Trophoblast cell (in vitro differentiated cells and primary cell): ENCODE results near the gene CACNA1C.
"Not testable (repeated sequence)": the region's sequence is repeated elsewhere in the genome, so short reads cannot be mapped to it uniquely, and the experiment has no call there.

Experiments
- DNase-seq, 2 donors: peaks; one replicate each; pipeline ENCODE4 v3.0.0-alpha.2; 2016
- H2AFZ ChIP-seq: 2 replicates; pipeline ENCODE4 v1.6.1; 2013; ENCODE audit warnings: low read length, moderate library complexity, mild to moderate bottlenecking; ENCODE audit not compliant: insufficient read depth, poor library complexity
- H2AK5ac ChIP-seq: 2 replicates; pipeline ENCODE4 v1.6.1; 2013; ENCODE audit warnings: mild to moderate bottlenecking, low read length
- H2BK120ac ChIP-seq: 2 replicates; pipeline ENCODE4 v1.6.1; 2013; ENCODE audit warnings: low read length, mild to moderate bottlenecking, moderate library complexity; ENCODE audit not compliant: insufficient read depth, poor library complexity
- H2BK12ac ChIP-seq: 2 replicates; pipeline ENCODE4 v1.6.1; 2013; ENCODE audit warnings: mild to moderate bottlenecking, low read length, moderate library complexity
- H2BK5ac ChIP-seq: 2 replicates; pipeline ENCODE4 v1.6.1; 2013; ENCODE audit warnings: low read length, low read depth, moderate library complexity, mild to moderate bottlenecking; ENCODE audit not compliant: poor library complexity
- H3K14ac ChIP-seq: 2 replicates; pipeline ENCODE4 v1.6.1; 2013; ENCODE audit warnings: mild to moderate bottlenecking, low read length
- H3K18ac ChIP-seq: 2 replicates; pipeline ENCODE4 v1.6.1; 2013; ENCODE audit warnings: mild to moderate bottlenecking, low read length
- H3K23ac ChIP-seq: 2 replicates; pipeline ENCODE4 v1.6.1; 2013; ENCODE audit warnings: low read length
- H3K27ac ChIP-seq: 2 replicates; pipeline ENCODE4 v1.5.1; 2013; ENCODE audit warnings: low read depth, mild to moderate bottlenecking, inconsistent platforms, low read length, moderate library complexity
- H3K27me3 ChIP-seq: 2 replicates; pipeline ENCODE4 v1.6.1; 2013; ENCODE audit warnings: inconsistent platforms, mild to moderate bottlenecking, low read length, moderate library complexity; ENCODE audit not compliant: insufficient read depth
- H3K36me3 ChIP-seq, 2 experiments: 1 replicate in 1 of 2; 2 replicates in 1 of 2; pipeline ENCODE4 v1.6.1; 2013; ENCODE audit warnings: low read length in 2 of 2, mild to moderate bottlenecking in 2 of 2, moderate library complexity in 1 of 2; ENCODE audit not compliant: insufficient read depth in 2 of 2, control insufficient read depth in 1 of 2
- H3K4ac ChIP-seq: 2 replicates; pipeline ENCODE4 v1.6.1; 2013; ENCODE audit warnings: low read depth, mild to moderate bottlenecking, low read length, moderate library complexity
- H3K4me1 ChIP-seq, 2 experiments: 1 replicate in 1 of 2; 2 replicates in 1 of 2; pipeline ENCODE4 v1.6.1; 2013; ENCODE audit warnings: low read length in 2 of 2, mild to moderate bottlenecking in 2 of 2, moderate library complexity in 1 of 2; ENCODE audit not compliant: insufficient read depth in 2 of 2, control insufficient read depth in 1 of 2
- H3K4me2 ChIP-seq: 2 replicates; pipeline ENCODE4 v1.6.1; 2013; ENCODE audit warnings: inconsistent platforms, mild to moderate bottlenecking, low read length, moderate library complexity
- H3K4me3 ChIP-seq: 2 replicates; pipeline ENCODE4 v1.5.1; 2013; ENCODE audit warnings: mild to moderate bottlenecking, low read depth, low read length, inconsistent platforms
- H3K79me1 ChIP-seq: one replicate; pipeline ENCODE4 v1.6.1; 2013; ENCODE audit warnings: low read length
- H3K79me2 ChIP-seq: 2 replicates; pipeline ENCODE4 v1.6.1; 2013; ENCODE audit warnings: low read length, mild to moderate bottlenecking; ENCODE audit not compliant: control insufficient read depth, insufficient read depth, poor library complexity
- H3K9ac ChIP-seq: 2 replicates; pipeline ENCODE4 v1.6.1; 2013; ENCODE audit warnings: mild to moderate bottlenecking, low read length
- H3K9me3 ChIP-seq: 2 replicates; pipeline ENCODE4 v1.6.1; 2013; ENCODE audit warnings: low read depth, mild to moderate bottlenecking, control low read depth, inconsistent platforms, low read length; ENCODE audit not compliant: insufficient read depth
- H4K12ac ChIP-seq: 2 replicates; pipeline ENCODE4 v1.6.1; 2013; ENCODE audit warnings: low read depth, mild to moderate bottlenecking, low read length, moderate library complexity
- H4K8ac ChIP-seq: 2 replicates; pipeline ENCODE4 v1.6.1; 2013; ENCODE audit warnings: low read depth, mild to moderate bottlenecking, low read length, moderate library complexity
- H4K91ac ChIP-seq: one replicate; pipeline ENCODE4 v1.6.1; 2013; ENCODE audit warnings: low read depth, mild to moderate bottlenecking, low read length, moderate library complexity
- WGBS: extraction: QIAGEN DNeasy Blood & Tissue Kit; methylation state at CpG from one replicate; pipeline ENCODE4 v1.1.7; 2013; ENCODE audit warnings: missing lambda C conversion rate; ENCODE audit not compliant: insufficient read length, insufficient coverage; ENCODE audit errors: extremely low coverage; 5-methylcytosine and 5-hydroxymethylcytosine counted together

CACNA1C gene

DNA sequence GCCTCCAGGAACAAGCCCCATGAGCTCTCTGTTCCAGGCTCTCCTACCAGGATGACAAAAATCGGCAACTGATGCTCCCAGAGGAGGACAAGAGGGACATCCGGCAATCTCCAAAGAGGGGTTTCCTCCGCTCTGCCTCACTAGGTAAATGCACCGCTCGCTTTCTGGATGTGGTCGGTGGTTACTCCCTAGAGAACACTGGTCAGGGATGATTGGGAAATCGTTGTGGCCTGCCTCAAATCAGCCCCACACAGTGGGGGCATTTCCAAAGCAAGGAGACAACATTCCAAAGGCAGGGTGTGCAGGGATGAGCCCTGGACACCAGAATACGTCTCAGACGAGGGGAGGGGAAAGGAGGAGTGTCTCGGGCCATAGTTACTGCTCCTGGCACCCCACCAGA is 689.2 kb downstream of the CACNA1C start:
- not testable (repeated sequence) for H4K12ac ChIP-seq, H3K4me1 ChIP-seq, H3K4me3 ChIP-seq, H3K79me1 ChIP-seq, H2AK5ac ChIP-seq, H3K9ac ChIP-seq, H2AFZ ChIP-seq, H4K8ac ChIP-seq, DNase-seq, H4K91ac ChIP-seq, H3K27me3 ChIP-seq, H3K36me3 ChIP-seq, H3K79me2 ChIP-seq, H3K18ac ChIP-seq, H3K4me2 ChIP-seq, H3K4ac ChIP-seq, H2BK5ac ChIP-seq, H3K23ac ChIP-seq, H3K27ac ChIP-seq, H2BK12ac ChIP-seq, H3K9me3 ChIP-seq, H2BK120ac ChIP-seq, H3K14ac ChIP-seq
- WGBS: no CpG with 5 or more reads among the region's 10 CpGs

DNA sequence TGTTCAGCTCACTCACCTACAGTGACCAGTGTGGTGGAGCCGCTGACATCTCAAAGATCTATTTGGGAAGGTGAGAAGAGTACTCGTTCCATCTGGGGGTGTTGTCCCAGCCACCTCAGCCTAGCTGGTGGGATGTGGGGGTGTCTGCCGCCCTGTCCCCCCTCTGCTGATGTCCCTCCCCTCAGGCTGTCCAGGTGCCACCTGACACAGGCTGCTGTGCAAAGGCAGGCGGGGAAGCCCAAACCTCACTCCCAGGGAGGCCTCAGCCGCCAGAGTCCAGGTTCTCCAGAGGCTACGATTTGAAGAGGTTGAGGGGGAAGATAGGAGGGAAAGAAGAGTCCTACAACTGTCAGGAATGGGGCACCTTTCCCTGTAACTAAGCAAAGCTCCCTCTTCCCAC is 690.7 kb downstream of the CACNA1C start:
- DNase-seq: no peak
- Histone ChIP-seq H3K18ac (no peak overlapping the region), H3K4me3 (no peak overlapping the region), H3K9ac (no peak overlapping the region), H3K4me1 (no peaks in the 10 kb centered on the region), H3K14ac (no peak overlapping the region), H4K12ac (no peak overlapping the region), H3K27ac (no peak overlapping the region), H3K36me3 (no peaks in the 10 kb centered on the region), H2BK12ac (no peak overlapping the region), H3K27me3 (no peaks in the 10 kb centered on the region), H2BK5ac (no peak overlapping the region), H4K8ac (no peak overlapping the region), H2AK5ac (no peak overlapping the region), H2AFZ (no peak overlapping the region), H2BK120ac (no peak overlapping the region), H3K4me2 (no peak overlapping the region), H3K23ac (no peak overlapping the region), H3K79me2 (no peaks in the 10 kb centered on the region), H3K4ac (no peak overlapping the region), H4K91ac (no peak overlapping the region), H3K79me1 (no peaks in the 10 kb centered on the region), H3K9me3 (peaks cover 6% of the 10 kb centered on the region)
- WGBS: no CpG with 5 or more reads among the region's 6 CpGs

DNA sequence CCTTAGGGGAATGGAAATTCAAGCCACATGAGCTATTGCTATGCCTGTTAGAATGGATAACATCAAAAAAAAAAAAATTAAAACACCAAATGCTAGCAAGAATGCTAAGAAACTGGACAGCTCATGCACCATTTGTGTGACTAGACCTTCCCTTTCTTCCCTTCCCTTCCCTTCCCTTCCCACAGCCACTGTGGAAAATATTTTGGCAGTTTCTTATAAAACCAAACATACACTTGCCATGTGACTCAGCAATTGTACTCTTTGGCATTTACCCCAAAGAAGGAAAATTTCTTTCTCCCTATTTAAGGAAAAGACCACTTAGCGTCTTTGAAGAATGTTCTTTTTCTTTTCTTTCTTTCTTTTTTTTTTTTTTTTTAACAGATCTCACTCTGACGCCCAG is 692.9 kb downstream of the CACNA1C start:
- no CpG with 5 or more reads among the region's 2 CpGs for WGBS

More for the DNA sequence above, 692.9 kb downstream of the CACNA1C start:
- no peaks in the 10 kb centered on the region for H3K79me2 ChIP-seq
- H3K4me3 ChIP-seq: no peak overlapping the region
- no peak for DNase-seq
- H3K79me1 ChIP-seq: no peaks in the 10 kb centered on the region
- H2BK5ac ChIP-seq: no peak overlapping the region
- no peak overlapping the region for H2AK5ac ChIP-seq
- H3K14ac ChIP-seq: no peak overlapping the region
- no peak overlapping the region for H2BK12ac ChIP-seq
- no peaks in the 10 kb centered on the region for H3K27me3 ChIP-seq
- H3K9me3 ChIP-seq: no peaks in the 10 kb centered on the region
- no peak overlapping the region for H4K8ac ChIP-seq
- no peak overlapping the region for H4K91ac ChIP-seq
- no peak overlapping the region for H3K4ac ChIP-seq
- no peak overlapping the region for H3K23ac ChIP-seq
- no peak overlapping the region for H3K27ac ChIP-seq
- no peak overlapping the region for H2AFZ ChIP-seq
- no peak overlapping the region for H3K4me2 ChIP-seq
- H3K4me1 ChIP-seq: no peaks in the 10 kb centered on the region
- H3K36me3 ChIP-seq: no peaks in the 10 kb centered on the region
- H3K9ac ChIP-seq: no peak overlapping the region
- H3K18ac ChIP-seq: no peak overlapping the region
- H4K12ac ChIP-seq: no peak overlapping the region
- H2BK120ac ChIP-seq: no peak overlapping the region
